Measurements from ENCODE around the gene CD28.

DNA sequence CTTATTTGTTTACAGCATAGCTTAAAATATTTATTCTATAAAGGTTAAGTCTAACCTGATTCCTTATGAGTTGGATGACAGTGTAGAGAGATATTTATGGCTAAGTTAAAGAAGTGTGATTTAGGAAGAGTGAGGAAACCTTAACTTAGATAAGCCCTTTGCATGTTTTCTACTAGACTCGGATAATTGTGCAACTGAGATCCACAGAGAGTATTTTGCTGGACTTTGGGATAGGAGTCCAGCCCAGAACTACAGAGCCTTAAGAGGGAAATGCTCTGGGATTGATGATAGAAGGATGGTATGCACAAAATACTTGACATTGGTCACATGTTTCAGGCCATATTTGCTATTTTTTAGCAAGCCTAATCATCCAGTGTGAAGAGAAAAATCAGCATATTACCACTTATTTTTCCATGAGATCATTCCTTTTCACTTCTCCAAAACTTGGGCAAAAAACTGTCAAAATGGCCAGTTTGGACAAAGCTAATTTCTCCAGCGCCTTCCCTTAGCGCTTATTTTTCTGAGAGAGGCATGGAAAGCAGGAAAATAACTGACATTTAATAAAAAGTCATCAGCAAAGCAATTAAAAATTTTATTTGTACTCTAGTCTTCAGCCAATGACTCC, 3.1 kb downstream of the CD28 start:
- TF ChIP-seq POLR2A (IDR thresholded peaks at IDR 0.05; ENCODE audit: low read length) = no peak
- no peak for TF ChIP-seq GATA1 (IDR thresholded peaks at IDR 0.05; ENCODE audit: low read depth, low read length)

Data from erythroblast (primary cell).